ENCODE measurements around the gene ZBTB46. TPM values are rescaled to one million over a fixed set of nuclear protein-coding genes. Genes with fewer than 3 reads are reported as not detected.
A peak's percentile ranks its signal among the peaks of the same experiment; 100 is the strongest.

Gene ZBTB46
- total RNA-seq, 1 experiment from 2014 or later, result 10.7 TPM

GRCh38 chr20:63846888-63847236, 15.8 kb upstream of the ZBTB46 start:
- Histone ChIP-seq H3K4me1 (ENCODE audit: control insufficient read depth in 1 of 2, insufficient read depth in 2 of 2, low read length in 2 of 2) (peaks cover 23 to 28% of the 10 kb centered on the region in 2 experiments), H2AFZ (ENCODE audit: low read depth, low read length, poor library complexity, severe bottlenecking) (peak overlapping the region; percentile 92), H3K9me2 (ENCODE audit: insufficient read depth) (no peaks in the 10 kb centered on the region), H3K27me3 (ENCODE audit: insufficient read depth, low read length) (no peaks in the 10 kb centered on the region), H3K27ac (ENCODE audit: low read depth, low read length) (peak overlapping the region; percentile 66), H3K79me2 (ENCODE audit: insufficient read depth, low read length) (no peaks in the 10 kb centered on the region), H3K9ac (ENCODE audit: low read length) (no peak overlapping the region), H3K4me3 (replicated peaks in 1 of 2; ENCODE audit: low read depth in 1 of 2, low read length in 2 of 2) (peak overlapping the region in 1 of 2 experiments; percentile 49; a peak in 1 of 4 replicates), H4K20me1 (ENCODE audit: insufficient read depth) (no peaks in the 10 kb centered on the region), H3K9me3 (ENCODE audit: control insufficient read depth in 1 of 2, insufficient read depth in 1 of 2, low read depth in 1 of 2, low read length in 2 of 2) (no peaks in the 10 kb centered on the region), H3K36me3 (ENCODE audit: control insufficient read depth in 1 of 2, insufficient read depth in 2 of 2, low read length in 2 of 2) (no peaks in the 10 kb centered on the region), H3K4me2 (ENCODE audit: low read length) (peak overlapping the region; percentile 90)
- BruUV-seq (replicated peaks), result no TSS peak
- intact Hi-C loops (cut with micrococcal nuclease), result no loop called here
- ChIA-PET POLR2A (no interaction called here), CTCF (no interaction called here), RAD21 (ENCODE audit: low non-redundant PET in 1 of 2, low total read pairs in 2 of 2, uncharacterized antibody in 2 of 2, unreplicated experiment in 2 of 2) (no interaction called here)
- no peak for TF ChIP-seq CTCF (IDR thresholded peaks at IDR 0.05 in 2 of 3, conservative IDR thresholded peaks at IDR 0.05 in 1 of 3; ENCODE audit: borderline replicate concordance in 1 of 3, insufficient read depth in 1 of 3, low read depth in 2 of 3, low read length in 2 of 3)
- no peak for TF ChIP-seq EZH2phosphoT487 (IDR thresholded peaks at IDR 0.05; ENCODE audit: borderline replicate concordance)
- TF ChIP-seq RAD21 (IDR thresholded peaks at IDR 0.05; ENCODE audit: low read depth), result no peak
- no peak for TF ChIP-seq EZH2 (IDR thresholded peaks at IDR 0.05)
- TF ChIP-seq CBX3 (IDR thresholded peaks at IDR 0.05; ENCODE audit: low read depth), result no peak
- TF ChIP-seq SP1 (IDR thresholded peaks at IDR 0.05; ENCODE audit: low read depth), result no peak
- no peak for TF ChIP-seq POLR2A (IDR thresholded peaks at IDR 0.05; ENCODE audit: borderline replicate concordance, extremely low read depth, insufficient read depth, insufficient read length)
- TF ChIP-seq YY1 (IDR thresholded peaks at IDR 0.05; ENCODE audit: extremely low read depth, insufficient replicate concordance, low read depth, low read length), result no peak
- no peak for TF ChIP-seq ZBTB33 (IDR thresholded peaks at IDR 0.05; ENCODE audit: extremely low read depth, insufficient replicate concordance, low read length)
- TF ChIP-seq ZNF274 (IDR thresholded peaks at IDR 0.05; ENCODE audit: low read depth, low read length), result no peak
- no peak for TF ChIP-seq JUND (IDR thresholded peaks at IDR 0.05)
- no peak for TF ChIP-seq POLR2AphosphoS5 (IDR thresholded peaks at IDR 0.05; ENCODE audit: low read depth, low read length)
- no peak for TF ChIP-seq ELF1 (IDR thresholded peaks at IDR 0.05; ENCODE audit: borderline replicate concordance, low read depth)
- no peak for TF ChIP-seq REST (IDR thresholded peaks at IDR 0.05; ENCODE audit: low read depth)
- TF ChIP-seq SIN3A (IDR thresholded peaks at IDR 0.05; ENCODE audit: low read depth), result no peak
- no peak for TF ChIP-seq FOSL1 (IDR thresholded peaks at IDR 0.05; ENCODE audit: low read depth)
- TF ChIP-seq MAX (IDR thresholded peaks at IDR 0.05), result no peak
- DNase-seq (ENCODE audit: low read depth, low spot score) (no peak), ATAC-seq (no peak)

Data from HCT116 (cell line).